MM.1S (cell line): ENCODE results near the gene NFE2L3.

ENCODE experiments used
- CTCF ChIP-seq: fragments of 300-600 bp; sonication (generic); IDR thresholded peaks from 2 replicates; pipeline ENCODE4 v1.5.1; 2016; ENCODE audit warnings: antibody characterized with exemption, low read length, mixed read lengths
- EZH2 ChIP-seq: fragments of 300-600 bp; sonication (generic); optimal IDR thresholded peaks from 2 replicates; pipeline ENCODE3; 2017; ENCODE audit warnings: low read depth, mild to moderate bottlenecking, antibody characterized with exemption, low read length, mixed read lengths
- EZH2phosphoT487 ChIP-seq: fragments of 300-600 bp; sonication (generic); IDR thresholded peaks from 2 replicates; pipeline ENCODE4 v1.6.1; 2018; ENCODE audit warnings: antibody characterized with exemption, low read length

GRCh38 chr7:26143298-26144048, 8.5 kb upstream of the NFE2L3 start:
- no peak for TF ChIP-seq CTCF
- no peak for TF ChIP-seq EZH2
- TF ChIP-seq EZH2phosphoT487: no peak
